Upper lobe of right lung (tissue), 1 donor: ENCODE measurements around the gene UNC80. TPM values are rescaled to one million over a fixed set of nuclear protein-coding genes. Genes with fewer than 3 reads are reported as not detected.

Experiments
- ATAC-seq: fragments of 200-7000 bp; cut with Tn5 transposase; one replicate; pipeline ENCODE4 v1.9.1; 2020; ENCODE audit warnings: mild to moderate bottlenecking, moderate library complexity
- DNase-seq: peaks from one replicate; pipeline ENCODE4 v3.0.0-alpha.2; 2020
- H3K27ac ChIP-seq: fragments of 200-600 bp; one replicate; pipeline ENCODE4 v1.8.0; 2022
- H3K27me3 ChIP-seq: fragments of 200-600 bp; one replicate; pipeline ENCODE4 v1.8.0; 2022; ENCODE audit warnings: mild to moderate bottlenecking
- H3K36me3 ChIP-seq: fragments of 200-600 bp; one replicate; pipeline ENCODE4 v1.8.0; 2022
- H3K4me1 ChIP-seq: fragments of 200-600 bp; one replicate; pipeline ENCODE4 v1.8.0; 2022
- H3K4me3 ChIP-seq: fragments of 200-600 bp; one replicate; pipeline ENCODE4 v1.8.0; 2022; ENCODE audit warnings: mild to moderate bottlenecking
- H3K9me3 ChIP-seq: fragments of 200-600 bp; one replicate; pipeline ENCODE4 v1.8.0; 2022
- CTCF ChIP-seq: fragments of 200-600 bp; IDR thresholded peaks from one replicate; pipeline ENCODE4 v1.8.0; 2022; ENCODE audit warnings: antibody characterized with exemption
- intact Hi-C: fragments of 100-400 bp; cut with DNase I; formaldehyde crosslinking; loops from one replicate; pipeline ENCODE4 v1.11.0; 2022
- total RNA-seq: library from RNA; stranded (reverse); fragmentation: NEBNext Ultra II Directional; extraction: Animal tissue kit (Norgen Biotek cat#: 25700); gene quantifications from one replicate; pipeline ENCODE4 v1.2.1, GENCODE V29; 2021
- donor health status: DM: no; HTN: yes; CAD: no; lungs with severe emphysema.

The UNC80 gene
- total RNA-seq, 1 donor from 2014 or later: not detected

GRCh38 chr2:209977386-209978239 is 206.0 kb downstream of the UNC80 start:
- no peak for DNase-seq
- no peak overlapping the region for H3K4me3 ChIP-seq
- no peak overlapping the region for H3K27ac ChIP-seq
- H3K36me3 ChIP-seq: no peaks in the 10 kb centered on the region
- ATAC-seq: peak; percentile 47
- H3K9me3 ChIP-seq: no peaks in the 10 kb centered on the region
- no peaks in the 10 kb centered on the region for H3K4me1 ChIP-seq
- no peaks in the 10 kb centered on the region for H3K27me3 ChIP-seq
- TF ChIP-seq CTCF: peak; percentile 67
- intact Hi-C loops: loop anchor here (10.0 kb wide), 1 partner anchor 227 kb away; no protein-coding TSS in a partner anchor

GRCh38 chr2:209984291-209984690 is 212.7 kb downstream of the UNC80 start:
- Histone ChIP-seq H3K27me3 (no peaks in the 10 kb centered on the region), H3K9me3 (no peaks in the 10 kb centered on the region), H3K4me1 (no peaks in the 10 kb centered on the region), H3K4me3 (no peak overlapping the region), H3K36me3 (no peaks in the 10 kb centered on the region), H3K27ac (no peak overlapping the region)
- no peak for ATAC-seq
- TF ChIP-seq CTCF: no peak
- no peak for DNase-seq
- intact Hi-C loops: no loop called here

- ATAC-seq: peak; percentile 77
- H3K27ac ChIP-seq: no peak overlapping the region
- intact Hi-C loops: no loop called here
Measured at GRCh38 chr2:209985874-209986273, 214.2 kb downstream of the UNC80 start.

GRCh38 chr2:209986415-209986814 is 214.8 kb downstream of the UNC80 start:
- TF ChIP-seq CTCF: no peak
- Histone ChIP-seq H3K27me3 (no peaks in the 10 kb centered on the region), H3K9me3 (no peaks in the 10 kb centered on the region), H3K36me3 (no peaks in the 10 kb centered on the region), H3K4me1 (no peaks in the 10 kb centered on the region), H3K4me3 (no peak overlapping the region), H3K27ac (no peak overlapping the region)
- intact Hi-C loops: no loop called here
- peak; percentile 43 for ATAC-seq
- no peak for DNase-seq

More at GRCh38 chr2:209985874-209986273, 214.2 kb downstream of the UNC80 start:
- H3K27me3 ChIP-seq: no peaks in the 10 kb centered on the region
- no peak for DNase-seq
- H3K9me3 ChIP-seq: no peaks in the 10 kb centered on the region
- no peak overlapping the region for H3K4me3 ChIP-seq
- no peaks in the 10 kb centered on the region for H3K4me1 ChIP-seq
- no peaks in the 10 kb centered on the region for H3K36me3 ChIP-seq
- TF ChIP-seq CTCF: no peak

- no peak for ATAC-seq
- H3K36me3 ChIP-seq: no peaks in the 10 kb centered on the region
- no peak for TF ChIP-seq CTCF
- intact Hi-C loops: no loop called here
- H3K27me3 ChIP-seq: no peaks in the 10 kb centered on the region
- no peaks in the 10 kb centered on the region for H3K4me1 ChIP-seq
- H3K4me3 ChIP-seq: no peak overlapping the region
- H3K27ac ChIP-seq: no peak overlapping the region
- DNase-seq: no peak
- H3K9me3 ChIP-seq: no peaks in the 10 kb centered on the region
Measured at GRCh38 chr2:209988010-209988409, 216.4 kb downstream of the UNC80 start.
